NCI-H2196 (cell line): ENCODE results near the gene DIPK1A.
"Not testable (repeated sequence)": the region's sequence is repeated elsewhere in the genome, so short reads cannot be mapped to it uniquely, and the experiment has no call there.

ENCODE experiments used
- DNase-seq: peaks from one replicate; lab custom pipeline; 2025; ENCODE audit not compliant: unreplicated experiment; lab: John Stamatoyannopoulos, UW

Gene DIPK1A

DNA sequence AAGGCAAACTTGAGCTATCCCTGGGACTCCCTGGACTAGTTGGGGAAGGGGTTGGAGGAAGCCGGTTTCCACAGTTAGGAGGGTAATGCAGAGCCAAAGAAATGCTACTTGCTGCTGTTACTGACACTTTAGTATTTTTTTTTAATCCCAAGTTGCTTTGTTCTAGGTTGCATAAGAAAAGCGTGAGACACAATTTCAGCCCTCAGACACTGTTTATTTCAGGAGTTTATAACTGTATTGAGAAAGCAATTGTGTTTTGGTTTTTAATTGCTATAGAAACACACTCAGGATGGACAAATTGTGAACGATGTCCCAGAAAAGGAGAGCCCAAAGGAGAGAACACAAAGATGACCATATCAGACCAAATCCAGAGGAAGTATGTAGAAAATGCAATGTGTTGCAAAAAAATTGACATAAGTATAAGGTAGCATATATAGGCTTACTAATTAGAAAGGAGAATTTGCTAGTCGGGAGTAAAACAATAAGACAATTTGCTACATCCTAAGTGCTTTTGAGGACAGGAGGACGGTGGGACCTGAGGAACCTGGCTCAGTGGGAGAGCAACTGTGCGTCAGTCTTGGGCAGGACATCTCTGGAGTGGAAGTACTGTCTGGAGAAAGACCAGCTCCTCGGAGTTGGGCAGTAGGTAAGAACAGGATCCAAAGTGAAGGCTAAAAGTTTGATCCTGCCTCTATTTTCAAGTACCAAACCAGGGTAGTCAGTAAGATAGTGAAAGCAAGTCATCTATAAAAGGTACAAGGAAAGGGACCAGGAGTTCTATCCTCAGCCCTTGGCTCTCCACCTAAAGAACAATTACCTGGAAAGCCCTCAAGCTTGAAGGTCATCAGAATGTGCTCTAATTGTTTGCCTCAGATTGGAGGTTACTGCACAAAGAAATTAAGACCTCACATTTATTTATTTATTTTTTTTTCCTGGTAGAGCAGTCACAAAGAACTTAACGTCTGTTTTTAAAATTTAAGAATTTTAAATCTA is 39.9 kb downstream of the DIPK1A start:
- no peak for DNase-seq

DNA sequence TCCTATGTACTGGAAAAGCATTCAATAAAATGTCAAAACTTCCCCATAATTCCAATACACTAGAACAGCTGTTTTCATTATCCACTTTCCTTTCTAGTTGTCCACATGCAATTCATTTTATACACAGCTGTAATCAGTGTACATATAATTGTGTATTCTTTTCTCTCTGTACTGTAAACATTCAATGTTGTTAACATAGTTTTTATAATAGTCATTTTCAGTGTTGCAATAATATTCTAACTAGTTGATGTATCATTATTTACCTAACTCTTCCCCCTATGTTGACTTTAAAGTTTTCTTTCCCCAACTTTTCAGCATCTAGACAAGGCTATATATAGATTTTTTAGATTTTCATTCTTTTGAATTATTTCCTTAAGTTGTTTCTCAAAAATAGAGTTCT is 44.4 kb downstream of the DIPK1A start:
- DNase-seq: no peak

DNA sequence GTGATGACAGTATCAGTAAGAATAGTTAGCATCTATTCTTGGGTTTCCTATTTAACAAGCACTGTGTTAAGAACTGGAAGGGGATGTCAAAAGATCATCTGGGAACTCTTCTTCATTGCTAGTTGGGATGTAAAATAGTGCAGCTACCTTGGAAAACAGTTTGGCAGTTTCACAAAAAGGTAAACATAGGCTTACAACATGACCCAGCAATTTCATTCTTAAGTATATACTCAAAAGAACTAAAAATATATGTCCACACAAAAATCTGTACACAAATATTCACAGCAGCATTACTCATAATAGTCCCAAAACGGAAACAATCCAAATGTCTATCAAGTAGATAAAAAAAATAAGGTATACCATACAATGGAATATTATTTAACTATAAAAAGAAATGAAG is 45.7 kb downstream of the DIPK1A start:
- no peak for DNase-seq

DNA sequence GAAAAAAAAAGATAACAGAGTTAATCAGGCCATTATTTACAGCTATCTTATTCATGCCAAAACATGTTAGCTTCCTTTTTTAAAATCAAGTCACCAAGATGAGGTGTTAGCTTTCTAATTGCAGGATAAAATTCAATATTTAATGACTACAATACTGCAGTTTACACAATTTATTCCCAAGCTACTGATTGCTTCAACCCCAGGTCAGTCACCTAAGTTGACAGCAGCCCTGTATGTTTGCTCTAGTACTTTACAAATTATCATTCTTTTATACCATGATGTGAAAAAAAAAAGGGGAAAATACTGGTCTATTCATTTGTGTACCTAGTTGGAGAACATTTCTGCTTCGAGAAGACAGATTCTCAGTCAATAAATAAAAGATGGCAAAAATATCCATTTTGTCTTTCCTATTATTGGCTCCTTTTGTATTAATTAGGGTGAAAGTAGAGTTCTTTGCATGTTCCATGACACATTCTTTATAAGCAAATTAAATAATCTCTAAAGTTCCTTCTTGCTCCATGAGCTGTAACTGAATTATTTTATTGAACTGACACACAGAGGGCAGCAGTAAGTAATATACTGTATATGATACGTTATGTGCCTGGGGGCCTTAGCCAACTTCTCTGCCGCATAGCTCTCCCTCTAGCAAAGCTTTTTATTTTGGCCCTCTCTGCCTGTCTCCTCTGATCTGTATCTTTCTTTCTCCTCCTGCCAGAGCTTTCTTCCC is 48.0 kb downstream of the DIPK1A start:
- no peak for DNase-seq

DNA sequence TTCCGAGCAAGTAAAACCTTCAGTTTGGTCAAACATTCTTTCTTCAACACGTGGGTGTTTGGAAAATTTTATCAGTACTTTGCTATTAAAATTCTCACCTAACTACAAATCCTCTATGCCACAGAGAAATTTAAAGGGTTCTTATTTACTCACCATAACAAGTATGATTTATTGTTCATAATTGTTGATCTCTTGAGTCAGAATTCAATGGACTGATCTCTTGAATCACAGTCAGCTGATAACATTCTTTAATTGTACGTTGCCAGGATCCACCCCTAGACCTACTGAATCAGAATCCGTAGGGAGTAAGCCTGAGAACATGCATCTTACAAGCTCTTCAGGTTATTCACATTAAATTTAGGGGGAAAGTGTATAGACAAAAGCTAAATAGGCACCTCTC is 51.2 kb downstream of the DIPK1A start:
- DNase-seq: no peak

DNA sequence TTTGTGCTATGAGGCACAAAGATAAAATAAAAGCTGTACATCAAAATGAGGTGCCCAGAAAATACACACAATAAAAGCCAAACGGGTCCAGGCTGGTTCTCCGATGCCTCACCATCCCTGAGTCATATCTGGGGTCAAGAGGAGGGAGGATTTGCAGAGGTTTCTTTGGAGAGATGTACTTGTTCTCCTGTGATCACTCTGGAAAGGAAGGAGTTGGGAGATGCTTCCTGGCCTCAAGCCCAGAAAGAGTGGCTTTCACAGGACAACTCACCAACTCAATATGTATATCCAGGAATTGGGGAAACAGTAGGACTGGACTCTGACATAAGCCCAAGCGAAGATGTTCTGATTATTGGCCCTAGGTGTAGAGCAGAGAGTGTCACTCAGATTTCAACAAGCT is 51.9 kb downstream of the DIPK1A start:
- DNase-seq: peak; percentile 11

DNA sequence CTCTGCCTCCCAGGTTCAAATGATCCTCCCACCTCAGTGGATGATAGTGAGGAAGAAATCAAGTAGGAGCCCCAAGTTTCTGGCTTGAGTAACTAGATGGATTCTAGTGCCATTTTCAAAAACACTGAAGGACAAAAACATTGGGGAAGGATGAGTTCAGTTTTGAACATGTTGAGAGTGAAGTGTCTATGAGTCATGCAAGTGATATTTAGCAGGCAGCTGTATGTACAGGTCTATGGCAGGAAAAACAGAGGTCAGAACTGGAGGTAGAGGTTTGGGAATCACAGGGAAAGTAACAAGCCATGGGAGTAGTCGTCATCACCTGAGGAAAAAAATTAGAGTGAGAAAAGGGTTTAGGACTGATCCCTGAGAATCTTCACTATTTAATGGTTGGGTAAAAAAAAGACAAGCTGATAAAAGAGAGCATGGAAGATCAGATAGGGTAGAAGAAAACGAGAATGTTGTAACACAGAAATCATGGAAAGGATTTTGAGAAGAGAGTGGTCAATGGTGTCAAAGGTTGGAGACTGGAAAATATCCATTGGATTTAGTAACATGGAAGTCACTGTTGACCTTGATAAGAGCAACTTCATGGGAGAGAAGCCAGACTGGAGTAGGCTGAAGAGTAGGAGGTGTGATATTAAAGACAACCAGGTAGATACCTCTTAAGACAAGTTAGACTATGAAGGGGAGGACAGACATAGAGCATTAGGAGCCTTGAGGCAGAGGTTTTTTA is 53.1 kb downstream of the DIPK1A start:
- peak; percentile 11 for DNase-seq

DNA sequence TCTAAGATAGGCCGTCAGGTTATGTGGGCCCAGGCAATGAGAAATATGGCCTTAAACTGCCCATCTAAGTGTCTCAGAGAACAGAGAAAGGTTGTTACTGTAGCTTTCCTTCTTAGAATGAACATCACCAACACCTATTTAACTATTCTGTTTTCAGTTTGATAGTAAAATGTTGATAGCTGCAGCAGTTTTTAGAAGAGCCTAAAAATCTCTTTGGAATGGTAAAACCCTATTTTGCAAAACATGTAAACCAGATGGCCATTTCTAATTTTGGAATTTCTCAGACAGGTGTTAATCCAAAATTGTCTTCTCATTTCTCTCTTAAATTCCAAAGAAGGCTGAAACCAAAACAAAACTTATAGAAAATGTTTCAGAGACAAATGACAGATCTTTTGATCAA is 57.5 kb downstream of the DIPK1A start:
- no peak for DNase-seq

DNA sequence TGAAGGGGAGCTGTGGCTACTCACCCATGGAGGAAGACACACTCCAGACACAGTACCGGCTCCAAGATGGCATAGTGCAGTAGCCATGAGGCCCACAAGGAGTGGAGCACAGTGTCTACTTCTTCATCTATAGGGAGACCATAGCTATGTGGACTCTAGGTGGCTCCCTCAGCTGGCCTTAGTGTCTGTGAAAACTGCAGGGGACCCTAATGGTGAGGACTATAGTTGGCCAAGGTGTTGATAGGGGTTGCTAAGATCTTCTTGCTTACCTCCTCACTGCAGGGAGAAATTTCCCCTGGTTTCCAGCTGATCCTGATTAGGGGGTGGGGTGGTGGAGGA is 58.9 kb downstream of the DIPK1A start:
- no peak for DNase-seq

DNA sequence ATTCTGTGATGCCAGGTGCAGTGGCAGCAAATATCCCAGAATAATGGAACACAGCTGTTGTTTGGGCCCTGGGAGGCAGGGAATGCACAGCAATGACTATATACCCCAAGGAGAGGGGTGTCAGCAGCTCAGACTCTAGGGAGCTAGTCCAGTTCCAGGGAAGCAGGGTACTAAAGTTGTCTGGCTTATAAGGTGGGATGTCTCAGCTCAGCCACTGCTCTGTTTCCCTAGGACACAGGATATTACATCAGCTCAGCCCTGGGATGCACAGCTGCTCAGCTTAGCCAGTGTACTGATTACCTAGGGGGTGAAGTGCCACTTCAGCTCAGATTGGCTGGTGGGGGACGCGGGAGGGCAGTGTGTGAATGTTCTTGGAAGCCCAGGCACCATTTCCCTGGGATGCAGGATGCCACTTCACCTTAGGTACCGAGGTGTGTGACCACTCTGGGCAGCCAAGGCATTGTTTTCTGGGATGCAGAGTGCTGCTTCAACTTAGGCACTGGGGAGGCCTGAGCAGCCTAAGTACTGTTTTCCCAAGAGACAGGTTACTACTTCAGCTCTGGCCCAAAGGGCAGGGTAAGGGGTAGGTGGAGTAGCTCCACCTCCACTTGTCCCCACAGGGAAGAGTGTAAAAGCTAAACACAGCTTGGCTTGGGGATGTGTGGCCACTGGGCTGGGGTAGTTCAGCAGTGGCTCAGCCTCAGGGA is 59.4 kb downstream of the DIPK1A start:
- no peak for DNase-seq

DNA sequence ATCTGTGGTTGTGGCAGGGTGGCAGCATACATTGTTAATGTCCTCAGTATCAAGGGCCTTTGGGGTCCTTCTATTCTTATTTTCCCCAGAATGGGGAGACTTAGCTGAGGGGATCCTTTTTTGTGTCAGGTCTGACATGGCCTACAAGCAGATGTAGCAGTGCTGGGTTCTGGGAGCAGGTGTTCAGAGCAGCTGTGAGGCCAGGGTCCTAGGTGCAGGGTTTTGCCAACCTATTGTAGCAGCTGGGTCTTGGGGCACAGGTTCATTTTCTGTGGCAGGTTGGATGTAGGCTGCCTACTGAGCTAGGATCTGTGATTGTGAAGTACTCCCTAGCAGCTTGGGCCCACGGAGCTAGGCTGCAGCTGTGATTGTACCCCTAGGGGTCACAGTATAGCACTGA is 60.1 kb downstream of the DIPK1A start:
- DNase-seq: no peak

DNA sequence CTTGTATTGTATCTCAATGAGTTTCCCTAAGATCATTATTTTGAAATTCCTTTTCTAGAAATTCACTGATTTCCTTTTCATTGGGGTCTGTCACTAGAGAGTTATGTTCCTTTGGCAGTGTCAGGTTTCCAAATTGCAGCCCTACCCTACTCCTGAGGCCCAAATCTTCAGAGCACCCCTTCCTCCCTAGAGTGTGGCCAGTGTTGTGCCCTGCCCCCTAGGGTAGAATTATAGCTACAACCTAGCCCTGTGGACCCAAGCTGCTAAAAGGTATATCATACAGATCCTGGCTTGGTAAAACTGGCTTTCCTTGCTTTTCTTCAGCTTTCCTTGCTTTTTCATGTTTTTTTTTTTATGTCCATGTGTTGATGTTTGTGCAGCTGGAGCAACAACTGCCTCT is 60.7 kb downstream of the DIPK1A start:
- no peak for DNase-seq

DNA sequence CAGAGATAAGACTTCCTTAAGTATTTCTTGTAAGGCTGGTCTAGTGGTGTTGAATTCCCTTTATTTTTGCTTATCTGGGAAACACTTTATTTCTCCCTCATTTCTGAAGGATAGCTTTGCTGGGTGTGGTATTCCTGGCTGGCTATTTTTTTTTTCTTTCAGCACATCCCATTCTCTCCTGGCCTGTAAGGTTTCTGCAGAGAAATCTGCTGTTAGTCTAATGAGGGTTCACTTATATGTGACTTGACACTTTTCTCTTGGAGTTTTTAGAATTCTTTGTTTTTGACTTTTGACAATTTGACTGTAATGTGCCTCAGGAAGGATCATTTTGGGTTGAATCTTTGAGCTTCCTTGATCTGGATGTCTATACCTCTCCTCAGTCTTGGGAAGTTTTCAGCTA is 61.5 kb downstream of the DIPK1A start:
- no peak for DNase-seq

DNA sequence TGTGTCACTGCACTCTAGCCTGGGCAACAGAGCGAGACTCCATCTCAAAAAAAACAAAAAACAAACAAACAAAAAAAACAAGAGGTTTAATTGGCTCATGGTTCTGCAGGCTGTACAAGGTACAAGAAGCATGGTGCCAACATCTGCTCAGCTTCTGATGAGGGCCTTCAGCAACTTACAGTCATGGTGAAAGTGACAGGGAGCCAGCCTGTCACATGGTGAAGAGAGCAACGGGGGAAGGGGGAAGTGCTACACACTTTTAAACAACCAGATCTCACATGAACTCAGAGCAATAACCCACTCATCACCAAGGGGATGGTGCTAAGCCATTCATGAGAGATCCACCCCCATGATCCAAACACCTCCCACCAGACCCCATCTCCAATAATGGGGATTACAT is 63.2 kb downstream of the DIPK1A start:
- not testable (repeated sequence) for DNase-seq

DNA sequence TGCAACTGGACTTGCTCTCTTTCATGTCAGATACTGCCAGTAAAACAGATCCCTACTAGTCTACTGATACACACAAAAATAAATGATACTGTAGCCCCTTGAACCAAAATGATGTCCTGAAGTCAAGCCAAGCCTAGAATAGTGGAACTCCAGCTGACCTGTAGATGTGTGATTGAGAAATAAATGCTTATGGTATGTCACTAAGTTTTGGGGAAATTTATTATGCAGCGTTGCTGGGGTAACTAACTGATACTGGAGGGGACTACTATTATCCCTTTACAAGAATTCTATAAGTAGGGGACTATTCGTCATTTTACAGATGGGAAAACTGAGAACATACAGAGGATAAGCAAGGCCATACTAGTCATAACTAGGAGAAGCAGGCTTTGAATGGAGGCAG is 73.8 kb downstream of the DIPK1A start:
- no peak for DNase-seq

DNA sequence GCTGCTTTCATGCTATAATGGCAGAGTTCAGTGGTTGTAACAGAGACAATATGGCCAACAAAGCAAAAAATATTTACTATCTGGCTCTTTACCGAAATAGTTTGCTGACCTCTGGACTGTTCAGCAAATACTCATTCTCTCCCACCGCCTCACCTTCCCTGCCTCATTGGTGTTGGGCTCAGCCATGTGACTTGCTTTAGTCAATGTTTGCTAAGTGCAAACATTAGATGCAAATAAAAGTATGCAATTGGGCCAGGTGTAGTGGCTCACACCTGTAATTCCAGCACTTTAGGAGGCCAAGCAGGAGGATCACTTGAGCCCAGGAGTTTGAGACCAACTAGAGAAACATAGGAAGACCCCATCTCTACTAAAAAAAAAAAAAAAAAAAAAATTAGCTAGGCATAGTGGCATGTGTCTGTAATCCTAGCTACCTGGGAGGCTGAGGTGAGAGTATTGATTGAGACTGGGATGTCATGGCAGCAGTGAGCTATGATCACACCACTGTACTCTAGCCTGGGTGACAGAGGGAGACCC is 74.3 kb downstream of the DIPK1A start:
- DNase-seq: no peak

DNA sequence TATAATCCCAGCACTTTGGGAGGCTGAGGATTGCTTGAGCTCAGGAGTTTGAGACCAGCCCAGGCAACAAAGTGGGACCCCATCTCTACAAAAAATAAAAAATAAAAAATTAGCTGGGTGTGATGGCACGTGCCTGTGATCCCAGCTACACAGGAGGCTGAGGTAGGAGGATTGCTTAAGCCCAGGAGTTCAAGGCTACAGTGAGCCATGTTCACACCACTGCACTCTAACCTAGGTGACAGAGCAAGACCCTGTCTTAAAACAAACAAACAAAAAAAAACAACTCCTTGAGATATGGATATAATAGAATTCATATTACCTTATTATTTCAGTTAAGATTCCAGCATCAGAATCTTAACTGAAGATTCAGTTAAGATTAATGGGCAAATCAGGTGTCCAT is 77.1 kb downstream of the DIPK1A start:
- no peak for DNase-seq

DNA sequence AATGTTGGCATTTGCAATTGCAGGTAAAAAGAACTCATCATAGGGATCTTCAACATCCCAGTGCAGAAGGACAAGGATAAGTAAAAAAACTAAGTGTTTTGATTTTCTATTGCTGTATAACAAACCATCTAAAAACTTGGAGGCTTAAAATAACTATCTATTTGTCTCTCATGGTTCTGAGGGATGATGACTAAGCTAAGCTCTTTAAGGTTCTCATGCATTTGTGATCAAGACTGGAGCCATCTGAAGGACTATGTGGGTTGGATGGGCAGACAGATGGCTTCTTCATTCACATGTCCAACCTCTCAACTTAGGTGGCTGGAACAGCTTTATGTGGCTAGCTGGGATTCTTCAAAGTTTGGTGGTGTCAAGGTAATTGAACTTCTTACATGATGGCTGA is 78.0 kb downstream of the DIPK1A start:
- no peak for DNase-seq

DNA sequence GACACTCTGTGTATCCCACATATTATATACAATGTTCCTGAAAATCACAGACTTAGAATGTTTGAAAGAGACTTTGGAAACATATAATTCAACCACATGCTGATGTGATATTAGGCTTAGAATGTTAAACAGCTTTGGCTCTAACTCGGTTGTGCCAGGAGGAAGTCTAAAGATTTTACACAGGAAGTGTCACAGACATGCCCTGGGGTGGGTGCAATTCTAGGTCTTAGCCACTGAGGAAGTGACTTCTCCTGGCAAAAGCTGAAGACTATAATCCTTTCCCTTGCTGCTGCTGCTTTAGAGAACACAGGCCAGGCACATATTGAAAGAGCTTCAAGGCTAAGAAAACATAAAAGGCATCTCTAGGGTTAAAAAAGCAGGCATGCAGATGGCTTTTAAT is 78.4 kb downstream of the DIPK1A start:
- DNase-seq: no peak

DNA sequence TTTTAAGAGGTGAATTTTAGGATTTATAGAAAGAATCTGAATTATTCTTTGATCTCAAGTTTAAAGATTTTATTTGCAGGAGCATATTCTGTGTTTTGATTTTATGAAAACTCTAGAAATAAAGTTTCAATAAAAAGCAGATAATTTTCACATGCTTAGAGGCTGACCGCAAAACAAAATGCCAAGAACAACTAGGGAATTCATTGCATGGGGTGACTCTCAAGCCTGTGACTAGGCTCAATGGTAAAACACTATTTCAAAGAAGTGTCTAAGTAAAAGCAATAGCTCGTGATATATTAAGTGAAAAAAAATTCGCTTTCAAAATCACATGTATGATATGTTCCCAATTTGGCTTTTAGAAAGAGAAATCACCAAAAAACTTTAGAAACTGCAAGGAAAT is 79.9 kb downstream of the DIPK1A start:
- no peak for DNase-seq
